Endothelial cell of umbilical vein (primary cell): Measurements from ENCODE around the gene RHOB. TPM values are rescaled to one million over a fixed set of nuclear protein-coding genes. Genes with fewer than 3 reads are reported as not detected.

Experiments used
- BruUV-seq: library from RNA; stranded (reverse); fragments of 400-500 nt; replicated peaks from 2 replicates; lab custom pipeline; 2021; lab: Mats Ljungman, UMichigan
- CTCF ChIA-PET: fragments of 300-600, 350-600 bp; sonication (Branson Sonifier 250); formaldehyde crosslinking; loops from one replicate; lab custom pipeline; 2021; ENCODE audit warnings: antibody characterized with exemption, inconsistent platforms; lab: Charles Lee
- POLR2A ChIA-PET: fragments of 300-600, 350-600 bp; sonication (Branson Sonifier 250); formaldehyde crosslinking; loops from one replicate; lab custom pipeline; 2021; ENCODE audit warnings: antibody characterized with exemption, inconsistent platforms; lab: Charles Lee
- DNase-seq: peaks from one replicate; pipeline ENCODE4 v3.0.0-alpha.2; 2011; ENCODE audit warnings: low read depth, low spot score
- FAIRE-seq: peaks from 2 replicates; lab custom pipeline; 2011; peaks lifted over from hg19 to GRCh38; lab: Jason Lieb, UNC
- H2AFZ ChIP-seq: 2 replicates; pipeline ENCODE4 v1.6.0; 2012; ENCODE audit warnings: low read depth, low read length, control low read depth, inconsistent platforms
- H3K27ac ChIP-seq: 2 replicates; pipeline ENCODE4 v1.5.1; 2011; ENCODE audit warnings: low read depth, mild to moderate bottlenecking, control low read depth, low read length, moderate library complexity; ENCODE audit not compliant: insufficient read depth
- H3K27me3 ChIP-seq, 2 experiments: 2 replicates each; pipeline versions ENCODE4 v1.6.0 to v1.6.1; 2011; ENCODE audit warnings: low read length in 2 of 2, mixed read lengths in 1 of 2; ENCODE audit not compliant: control insufficient read depth in 2 of 2, insufficient read depth in 2 of 2
- H3K36me3 ChIP-seq, 2 experiments: 2 replicates in 1 of 2; 3 replicates in 1 of 2; pipeline ENCODE4 v1.5.1; 2011; ENCODE audit warnings: low read length in 2 of 2, mild to moderate bottlenecking in 1 of 2, moderate library complexity in 1 of 2; ENCODE audit not compliant: control insufficient read depth in 2 of 2, insufficient read depth in 2 of 2; ENCODE audit errors: extremely low read depth in 1 of 2
- H3K4me1 ChIP-seq: 3 replicates; pipeline ENCODE4 v1.5.1; 2011; ENCODE audit warnings: mild to moderate bottlenecking, low read length; ENCODE audit not compliant: control insufficient read depth, insufficient read depth; ENCODE audit errors: extremely low read depth
- H3K4me2 ChIP-seq: 2 replicates; pipeline ENCODE4 v1.6.1; 2011; ENCODE audit warnings: low read length, control low read depth, mixed read lengths; ENCODE audit not compliant: insufficient read depth
- H3K4me3 ChIP-seq, 3 experiments: fragments of 200-600 bp in 1 of 3; sonication (generic), shearing (Covaris generic) in 1 of 3; replicated peaks in 1 of 3; 2 replicates each; pipeline ENCODE4 v1.5.1; 2011 to 2016; ENCODE audit warnings: control low read depth in 3 of 3, low read length in 3 of 3, mild to moderate bottlenecking in 2 of 3, inconsistent platforms in 1 of 3, low read depth in 1 of 3, moderate library complexity in 1 of 3; ENCODE audit not compliant: insufficient read depth in 1 of 3
- H3K79me2 ChIP-seq: 2 replicates; pipeline ENCODE4 v1.6.0; 2012; ENCODE audit warnings: low read length, inconsistent platforms; ENCODE audit not compliant: control insufficient read depth, insufficient read depth
- H3K9ac ChIP-seq: replicated peaks from 2 replicates; pipeline ENCODE3; 2011; ENCODE audit warnings: low read length, control low read depth; ENCODE audit not compliant: insufficient read depth; ENCODE audit errors: extremely low read depth
- H3K9me1 ChIP-seq: replicated peaks from 3 replicates; pipeline ENCODE4 v1.6.0; 2011; ENCODE audit warnings: mild to moderate bottlenecking, low read length; ENCODE audit not compliant: control insufficient read depth, insufficient read depth; ENCODE audit errors: extremely low read depth
- H3K9me3 ChIP-seq: replicated peaks from 2 replicates; pipeline ENCODE4 v1.5.1; 2012; ENCODE audit warnings: low read length, inconsistent platforms; ENCODE audit not compliant: control insufficient read depth, insufficient read depth
- H4K20me1 ChIP-seq: replicated peaks from 2 replicates; pipeline ENCODE3; 2011; ENCODE audit warnings: mild to moderate bottlenecking, low read length; ENCODE audit not compliant: control insufficient read depth, insufficient read depth; ENCODE audit errors: extremely low read depth
- EZH2 ChIP-seq: IDR thresholded peaks from 2 replicates; pipeline ENCODE4 v1.6.1; 2012; ENCODE audit warnings: borderline replicate concordance, low read depth, mild to moderate bottlenecking, moderate library complexity, low read length, inconsistent platforms; ENCODE audit not compliant: severe bottlenecking
- FOS ChIP-seq: IDR thresholded peaks from 2 replicates; pipeline ENCODE4 v1.6.1; 2011; ENCODE audit warnings: mild to moderate bottlenecking, low read length, moderate library complexity, borderline replicate concordance; ENCODE audit not compliant: insufficient read depth
- GATA2 ChIP-seq: IDR thresholded peaks from 2 replicates; pipeline ENCODE4 v1.7.0; 2011; ENCODE audit warnings: low read depth, mild to moderate bottlenecking, moderate library complexity, mixed read lengths, low read length; ENCODE audit not compliant: insufficient read length, insufficient read depth
- JUN ChIP-seq: IDR thresholded peaks from 2 replicates; pipeline ENCODE4 v1.6.1; 2011; ENCODE audit warnings: borderline replicate concordance, low read depth; ENCODE audit not compliant: insufficient read length, insufficient read depth
- MYC ChIP-seq: IDR thresholded peaks from one replicate; pipeline ENCODE4 v1.6.1; 2011; ENCODE audit warnings: mild to moderate bottlenecking, low read depth, low read length
- POLR2A ChIP-seq: IDR thresholded peaks from 2 replicates; pipeline ENCODE4 v1.6.1; 2012; ENCODE audit warnings: low read depth, mild to moderate bottlenecking, control low read depth, low read length
- POLR2AphosphoS5 ChIP-seq: IDR thresholded peaks from 2 replicates; pipeline ENCODE4 v1.6.1; 2012; ENCODE audit warnings: low read depth, mild to moderate bottlenecking, control low read depth, low read length, moderate library complexity; ENCODE audit not compliant: insufficient read depth
- dilution Hi-C: fragments of 300-500 bp; cut with MboI; formaldehyde crosslinking; loops from one replicate; pipeline ENCODE4 v1.15.0; 2019; ENCODE audit warnings: low sequenced_read_pairs; ENCODE audit not compliant: extremely low pct_ligation_motif_present
- intact Hi-C: fragments of 100-400 bp; cut with micrococcal nuclease; formaldehyde crosslinking; loops from one replicate; pipeline ENCODE4 v1.10.0; 2022
- polyA plus RNA-seq, 4 experiments: library from polyadenylated mRNA; depleted of rRNA in 3 of 4; stranded (reverse) in 3 of 4; unstranded in 1 of 4; fragments of >200 nt; gene quantifications; 2 replicates each; pipeline versions ENCODE4 v1.2.1 to v1.2.3, GENCODE V29; 2011 to 2012; ENCODE audit warnings: missing spikeins in 1 of 4
- total RNA-seq: library from RNA; stranded (reverse); gene quantifications from 2 replicates; pipeline ENCODE4 v1.2.3, GENCODE V29; 2021
- TF ChIP-seq, protein P1 (sequence below): IDR thresholded peaks from 2 replicates; pipeline ENCODE4 v1.6.1; 2011; ENCODE audit not compliant: insufficient read depth, insufficient read length
- TF ChIP-seq, protein P2 (sequence below), 2 donors: IDR thresholded peaks; 1 replicate in 1 of 2; 2 replicates in 1 of 2; pipeline ENCODE4 v1.5.1; 2011; ENCODE audit warnings: low read length in 2 of 2, mild to moderate bottlenecking in 2 of 2, moderate library complexity in 2 of 2, control low read depth in 1 of 2, inconsistent platforms in 1 of 2, low read depth in 1 of 2; ENCODE audit not compliant: insufficient read depth in 1 of 2; ENCODE audit errors: extremely low read depth in 1 of 2

RHOB gene
- total and polyA plus RNA-seq, 2 donors (not counting 3 experiments of a cell fraction or from before 2014, with no cell fraction given): 830 to 1,101 TPM

DNA sequence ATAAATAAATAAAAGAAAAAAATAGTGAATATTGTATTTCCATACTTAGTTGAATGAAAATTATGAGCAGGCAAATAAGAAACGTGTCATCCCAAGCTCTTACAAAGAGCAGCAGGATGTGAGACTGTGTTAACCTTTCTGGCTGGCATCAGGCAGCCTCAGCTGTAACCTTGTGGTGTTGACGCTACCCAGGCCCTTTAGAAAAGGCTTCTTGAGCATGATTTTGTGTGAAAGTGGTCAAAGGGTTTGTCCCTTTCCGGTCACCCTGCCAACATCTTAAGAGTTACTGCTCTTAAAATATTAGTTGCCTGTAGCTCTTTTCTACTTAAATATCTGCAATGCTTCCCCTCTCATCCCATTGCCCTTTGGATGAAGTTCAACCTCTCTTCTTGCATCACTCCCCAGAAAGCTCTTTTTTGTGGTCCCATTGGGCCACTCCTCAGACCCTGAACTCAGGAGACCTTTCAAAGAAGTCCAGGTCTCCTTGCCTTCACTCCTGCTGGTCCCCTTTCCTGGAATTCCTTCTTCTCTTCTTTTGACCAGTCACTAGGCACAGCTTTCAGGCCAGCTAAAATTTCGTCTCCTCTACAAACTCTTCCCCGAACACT, 35.0 kb downstream of the RHOB start:
- Histone ChIP-seq H4K20me1 (no peaks in the 10 kb centered on the region), H3K79me2 (no peaks in the 10 kb centered on the region), H3K4me2 (no peak overlapping the region), H3K27me3 (no peaks in the 10 kb centered on the region), H3K4me3 (no peak overlapping the region), H3K9me3 (no peaks in the 10 kb centered on the region), H2AFZ (no peak overlapping the region), H3K27ac (no peak overlapping the region), H3K36me3 (no peaks in the 10 kb centered on the region), H3K9me1 (no peaks in the 10 kb centered on the region), H3K9ac (no peak overlapping the region), H3K4me1 (no peaks in the 10 kb centered on the region)
- ChIA-PET CTCF (no interaction called here), POLR2A (no interaction called here)
- intact Hi-C loops (no loop called here), dilution Hi-C loops (no loop called here)
- FAIRE-seq: no peak
- TF ChIP-seq POLR2AphosphoS5 (no peak), JUN (no peak), MYC (no peak), FOS (no peak), EZH2 (no peak), GATA2 (no peak), POLR2A (no peak)
- TF ChIP-seq, protein P1, sequence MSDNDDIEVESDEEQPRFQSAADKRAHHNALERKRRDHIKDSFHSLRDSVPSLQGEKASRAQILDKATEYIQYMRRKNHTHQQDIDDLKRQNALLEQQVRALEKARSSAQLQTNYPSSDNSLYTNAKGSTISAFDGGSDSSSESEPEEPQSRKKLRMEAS: no peak
- TF ChIP-seq, protein P2, sequence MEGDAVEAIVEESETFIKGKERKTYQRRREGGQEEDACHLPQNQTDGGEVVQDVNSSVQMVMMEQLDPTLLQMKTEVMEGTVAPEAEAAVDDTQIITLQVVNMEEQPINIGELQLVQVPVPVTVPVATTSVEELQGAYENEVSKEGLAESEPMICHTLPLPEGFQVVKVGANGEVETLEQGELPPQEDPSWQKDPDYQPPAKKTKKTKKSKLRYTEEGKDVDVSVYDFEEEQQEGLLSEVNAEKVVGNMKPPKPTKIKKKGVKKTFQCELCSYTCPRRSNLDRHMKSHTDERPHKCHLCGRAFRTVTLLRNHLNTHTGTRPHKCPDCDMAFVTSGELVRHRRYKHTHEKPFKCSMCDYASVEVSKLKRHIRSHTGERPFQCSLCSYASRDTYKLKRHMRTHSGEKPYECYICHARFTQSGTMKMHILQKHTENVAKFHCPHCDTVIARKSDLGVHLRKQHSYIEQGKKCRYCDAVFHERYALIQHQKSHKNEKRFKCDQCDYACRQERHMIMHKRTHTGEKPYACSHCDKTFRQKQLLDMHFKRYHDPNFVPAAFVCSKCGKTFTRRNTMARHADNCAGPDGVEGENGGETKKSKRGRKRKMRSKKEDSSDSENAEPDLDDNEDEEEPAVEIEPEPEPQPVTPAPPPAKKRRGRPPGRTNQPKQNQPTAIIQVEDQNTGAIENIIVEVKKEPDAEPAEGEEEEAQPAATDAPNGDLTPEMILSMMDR (IDR thresholded peaks at IDR 0.05; ENCODE audit: extremely low read depth in 1 of 2, insufficient read depth in 1 of 2, low read depth in 1 of 2, low read length in 2 of 2): no peak
- DNase-seq: no peak
- BruUV-seq: no TSS peak
